Measurements from ENCODE around the gene MDFI.

Gene MDFI

DNA sequence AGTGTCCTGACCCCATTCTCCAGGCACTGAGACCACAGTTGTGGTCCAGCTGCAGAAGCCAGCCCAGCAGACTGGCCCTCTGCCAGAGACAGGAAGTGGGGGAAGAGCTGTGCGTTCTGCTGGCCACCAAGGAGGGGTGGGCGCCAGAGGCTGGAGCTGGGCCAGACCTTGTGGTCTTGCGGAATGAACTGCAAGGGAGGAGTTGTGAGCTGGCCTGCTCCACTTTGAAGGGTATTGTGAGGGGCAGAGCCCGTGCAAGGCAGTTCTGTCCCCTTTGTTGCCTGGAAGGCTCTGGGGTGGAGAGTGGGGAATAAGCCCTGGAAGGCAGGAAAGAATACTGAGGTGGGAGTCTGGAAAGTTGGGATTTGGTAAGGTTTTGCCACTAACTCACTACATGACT lies 3.6 kb upstream of the MDFI start:
- DNase-seq (ENCODE audit: low read depth): no peak

DNA sequence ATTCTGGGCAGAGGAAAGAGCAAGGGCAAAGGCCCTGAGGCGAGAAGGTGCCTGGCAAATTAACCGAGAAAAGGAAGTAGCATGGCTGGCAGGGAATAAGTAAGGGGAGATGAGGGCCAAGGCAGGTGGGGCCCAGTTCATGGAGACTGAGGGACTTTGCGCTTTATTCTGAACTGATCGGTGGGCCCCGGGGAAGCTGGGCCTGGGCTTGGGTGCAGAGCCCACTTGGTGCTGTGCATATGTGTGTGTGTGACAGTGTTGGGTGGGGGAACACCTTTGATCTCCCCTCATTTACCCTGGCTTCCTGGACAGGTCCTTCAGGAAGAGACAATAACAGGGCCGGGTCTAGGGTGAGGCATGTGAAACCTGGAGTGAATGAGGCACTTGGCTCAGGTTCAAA lies 2.9 kb upstream of the MDFI start:
- DNase-seq (ENCODE audit: low read depth): no peak

DNA sequence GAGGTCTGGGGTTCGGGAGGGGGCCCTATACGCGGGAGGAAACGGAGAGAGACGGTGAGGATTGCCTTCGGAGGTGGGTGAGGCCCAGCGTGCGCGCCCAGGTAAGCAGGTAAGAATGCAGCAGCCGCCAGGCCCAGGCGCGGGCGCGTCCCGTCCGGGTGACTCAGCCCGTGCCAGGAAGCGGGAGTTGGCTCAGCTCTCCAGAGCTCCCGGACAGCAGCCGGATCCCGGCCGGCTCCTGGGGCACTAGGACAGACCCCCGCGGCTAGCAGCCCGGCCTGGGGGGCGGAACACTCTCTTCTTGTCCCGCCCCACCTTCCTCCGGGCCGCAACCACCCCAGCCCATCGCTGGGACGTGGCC lies 1.5 kb upstream of the MDFI start:
- DNase-seq (ENCODE audit: low read depth): no peak

DNA sequence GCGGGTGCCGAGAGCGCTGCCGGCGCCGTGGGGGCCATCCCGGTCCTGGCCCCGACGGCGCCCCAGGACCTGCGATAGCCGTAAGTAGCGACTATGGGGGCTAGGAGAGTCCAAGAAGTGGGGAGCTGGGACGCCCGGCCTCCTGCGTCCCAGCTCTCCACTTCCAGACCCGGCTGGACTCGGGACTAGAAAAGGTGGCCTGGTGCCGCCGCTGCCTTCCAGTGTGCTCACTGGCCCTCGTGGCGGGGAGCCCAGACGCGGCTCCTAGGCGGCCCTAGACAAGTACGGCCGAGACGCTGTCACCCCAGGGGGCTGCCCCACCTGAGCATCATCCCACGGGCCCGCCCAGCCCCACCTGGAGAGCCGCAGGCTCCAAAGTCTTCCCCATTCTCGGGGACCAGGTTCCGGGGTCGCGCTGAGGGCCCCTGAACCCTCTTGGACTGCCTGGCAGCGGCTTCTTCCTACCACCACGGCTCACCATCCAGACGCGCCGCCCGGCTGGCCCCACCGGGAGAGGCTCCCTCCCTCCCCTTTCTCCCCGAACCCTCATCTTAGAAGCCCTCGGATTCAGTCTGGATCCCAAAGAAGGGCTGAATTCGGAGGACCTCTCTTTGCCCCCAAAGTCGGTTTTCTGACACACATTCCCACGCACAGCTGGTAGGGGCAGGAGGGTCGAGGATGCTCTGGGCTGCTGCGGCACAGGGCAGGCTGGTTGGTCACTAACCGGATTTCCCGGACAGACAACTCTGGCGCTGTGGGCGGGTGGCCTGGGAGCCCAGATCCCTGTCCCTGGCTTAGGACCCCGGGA lies 870 bp upstream of the MDFI start:
- no peak for DNase-seq (ENCODE audit: low read depth)

DNA sequence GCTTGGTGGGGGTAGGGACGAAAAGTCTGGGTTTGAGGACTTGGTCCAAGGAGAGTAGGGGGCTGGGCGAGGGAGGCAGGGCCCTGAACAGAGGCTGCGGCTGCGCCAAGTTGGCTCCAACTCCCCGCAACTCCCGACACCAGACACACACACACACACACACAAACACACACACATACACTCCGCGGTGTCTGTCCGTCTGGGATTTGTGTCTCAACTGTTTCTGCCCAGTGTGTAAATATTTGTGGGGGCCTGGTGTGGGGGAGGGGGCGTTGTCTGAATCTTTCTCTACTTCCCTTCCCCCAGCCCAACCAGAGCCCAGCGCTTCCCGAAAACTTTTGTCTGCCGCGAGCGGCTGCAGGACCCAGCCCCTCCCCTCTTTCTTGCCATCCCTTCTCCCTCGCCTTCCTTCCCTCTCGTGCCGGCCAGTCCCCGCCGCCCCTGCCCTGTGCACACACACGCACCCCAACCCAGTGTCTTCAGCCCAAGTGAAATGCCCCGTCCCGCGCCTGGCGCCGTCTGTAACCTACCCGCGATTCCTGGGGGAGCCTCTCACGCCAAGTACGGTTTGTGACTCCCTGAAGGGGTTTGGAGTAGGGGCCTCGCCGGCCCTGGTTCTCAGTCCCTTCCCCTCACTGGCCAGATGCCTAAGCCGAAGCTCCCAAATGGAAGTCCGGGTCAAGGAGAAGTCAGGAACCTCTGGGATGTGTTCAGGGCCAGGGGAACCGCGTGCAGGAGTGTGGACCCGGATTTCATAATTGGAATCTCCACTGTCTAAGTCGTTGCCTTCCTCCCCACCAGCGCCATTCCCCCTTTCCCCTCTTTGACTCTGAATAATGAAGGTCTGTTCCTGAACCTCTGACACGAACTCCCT lies 904 bp downstream of the MDFI start:
- no peak for DNase-seq (ENCODE audit: low read depth)

DNA sequence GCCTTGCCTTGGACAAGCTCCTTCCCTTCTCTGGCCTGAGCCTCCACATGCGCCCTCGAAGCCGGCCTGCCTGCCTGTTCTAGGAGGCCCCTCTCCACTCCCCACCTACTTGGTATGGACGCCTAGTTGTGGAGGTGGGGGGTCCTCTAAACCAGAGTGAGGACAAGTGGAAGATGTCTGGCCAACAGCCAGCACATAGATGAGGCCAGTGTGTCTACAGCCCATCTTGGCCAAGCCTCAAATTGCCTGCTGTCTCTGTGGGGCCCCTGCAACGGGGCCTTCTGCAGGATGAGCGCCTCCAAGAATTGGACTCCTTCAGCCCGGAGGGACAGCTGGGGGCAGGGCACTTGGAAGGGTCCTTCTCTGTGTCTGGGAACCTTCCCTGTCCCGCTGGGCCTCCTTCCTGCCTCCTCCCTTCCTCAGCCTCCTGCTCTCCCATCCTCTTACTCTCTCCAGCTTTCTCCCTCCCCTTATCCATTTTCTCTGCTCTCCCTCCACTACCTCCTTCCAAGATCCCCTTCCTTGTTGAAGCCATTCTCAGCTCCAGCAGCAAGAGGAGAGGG lies 1.6 kb downstream of the MDFI start:
- no peak for DNase-seq (ENCODE audit: low read depth)

DNA sequence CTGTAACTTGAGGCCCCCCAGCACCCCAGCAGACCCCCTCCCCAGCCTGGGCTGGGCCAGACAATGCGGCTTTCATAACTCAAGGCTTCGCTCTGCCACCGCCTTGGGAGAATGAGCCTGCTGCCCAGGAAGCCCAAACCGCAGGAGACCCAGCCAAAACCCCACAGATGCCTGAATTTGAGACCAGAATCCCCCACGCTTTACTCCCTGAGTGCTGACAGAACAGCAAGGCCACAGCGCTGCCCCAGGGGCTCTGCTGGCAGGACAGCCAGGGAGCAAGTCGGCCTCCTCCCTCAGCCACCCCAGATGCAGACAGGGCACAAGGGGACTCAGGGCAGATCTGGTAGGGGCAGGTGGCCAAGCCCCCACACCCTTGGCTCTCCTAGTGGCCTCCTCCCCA lies 2.2 kb downstream of the MDFI start:
- no peak for DNase-seq (ENCODE audit: low read depth)

DNA sequence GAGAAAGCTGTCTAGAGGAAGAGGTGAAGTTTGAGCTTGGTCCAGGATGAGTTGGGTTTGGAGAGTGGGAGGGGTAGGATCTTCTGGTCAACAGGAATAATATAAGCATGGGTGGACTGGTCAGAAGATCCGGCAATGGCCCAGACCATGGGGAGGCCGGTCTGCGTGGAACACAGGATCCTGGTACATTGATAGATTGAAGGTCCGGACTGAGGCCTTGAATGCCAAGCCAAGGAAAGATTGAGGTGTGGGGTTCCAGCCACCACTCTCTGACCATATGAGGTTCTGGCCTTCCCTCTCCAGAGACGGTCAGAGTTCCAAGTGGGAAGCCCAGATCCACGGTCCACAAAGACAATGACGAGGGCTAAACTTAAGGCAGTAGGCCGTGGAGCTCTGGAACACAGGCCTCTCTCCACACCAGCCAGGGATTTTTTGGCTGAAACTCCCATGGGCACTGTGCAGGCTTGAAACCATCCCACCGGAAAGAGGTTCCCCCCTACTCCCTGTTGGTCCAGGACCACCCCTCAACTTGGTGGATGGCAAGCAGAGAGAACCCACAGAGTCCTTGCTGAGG lies 3.2 kb downstream of the MDFI start:
- no peak for DNase-seq (ENCODE audit: low read depth)

DNA sequence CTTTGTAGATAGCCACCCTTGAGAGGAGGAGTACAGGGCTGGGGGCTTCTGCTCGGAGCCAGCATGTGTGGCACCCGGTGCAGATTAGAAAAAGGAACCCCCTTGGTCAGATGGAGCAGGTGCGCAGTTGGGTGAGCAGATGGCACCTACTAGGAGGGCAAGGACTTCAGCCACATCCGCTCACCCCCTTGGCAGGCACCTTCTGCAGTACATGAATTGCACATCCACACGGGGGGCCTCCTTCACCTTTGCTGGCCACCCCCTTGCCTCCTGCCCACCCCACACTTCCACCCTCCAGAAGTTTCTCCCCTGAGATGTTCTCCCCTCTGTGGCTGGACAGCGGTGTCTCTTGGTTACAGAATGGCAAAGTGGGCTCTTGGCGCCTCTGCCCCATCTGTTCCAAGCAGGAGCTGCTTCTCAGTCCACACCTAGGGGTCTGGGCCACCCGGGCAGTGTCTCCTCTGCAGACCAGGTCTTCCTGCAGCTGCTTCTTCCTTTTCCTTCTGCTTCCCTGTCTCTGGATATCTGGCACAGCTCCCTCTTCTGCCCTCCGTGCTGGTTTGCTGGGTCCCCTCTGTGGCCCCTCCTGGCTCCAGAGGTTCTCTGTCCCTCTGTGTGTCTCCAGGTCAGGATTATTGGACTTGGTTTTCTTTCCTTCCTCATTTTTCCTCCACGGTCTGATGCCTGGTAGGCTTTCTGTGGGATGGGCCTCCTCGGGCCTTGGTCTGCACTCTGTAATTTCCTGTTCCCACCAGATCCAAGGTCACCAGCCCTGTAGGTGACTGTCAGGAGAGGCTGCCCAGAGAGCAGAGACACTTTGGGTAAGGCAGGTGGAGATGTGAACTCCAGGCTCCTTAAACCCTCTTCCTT lies 4.1 kb downstream of the MDFI start:
- no peak for DNase-seq (ENCODE audit: low read depth)

DNA sequence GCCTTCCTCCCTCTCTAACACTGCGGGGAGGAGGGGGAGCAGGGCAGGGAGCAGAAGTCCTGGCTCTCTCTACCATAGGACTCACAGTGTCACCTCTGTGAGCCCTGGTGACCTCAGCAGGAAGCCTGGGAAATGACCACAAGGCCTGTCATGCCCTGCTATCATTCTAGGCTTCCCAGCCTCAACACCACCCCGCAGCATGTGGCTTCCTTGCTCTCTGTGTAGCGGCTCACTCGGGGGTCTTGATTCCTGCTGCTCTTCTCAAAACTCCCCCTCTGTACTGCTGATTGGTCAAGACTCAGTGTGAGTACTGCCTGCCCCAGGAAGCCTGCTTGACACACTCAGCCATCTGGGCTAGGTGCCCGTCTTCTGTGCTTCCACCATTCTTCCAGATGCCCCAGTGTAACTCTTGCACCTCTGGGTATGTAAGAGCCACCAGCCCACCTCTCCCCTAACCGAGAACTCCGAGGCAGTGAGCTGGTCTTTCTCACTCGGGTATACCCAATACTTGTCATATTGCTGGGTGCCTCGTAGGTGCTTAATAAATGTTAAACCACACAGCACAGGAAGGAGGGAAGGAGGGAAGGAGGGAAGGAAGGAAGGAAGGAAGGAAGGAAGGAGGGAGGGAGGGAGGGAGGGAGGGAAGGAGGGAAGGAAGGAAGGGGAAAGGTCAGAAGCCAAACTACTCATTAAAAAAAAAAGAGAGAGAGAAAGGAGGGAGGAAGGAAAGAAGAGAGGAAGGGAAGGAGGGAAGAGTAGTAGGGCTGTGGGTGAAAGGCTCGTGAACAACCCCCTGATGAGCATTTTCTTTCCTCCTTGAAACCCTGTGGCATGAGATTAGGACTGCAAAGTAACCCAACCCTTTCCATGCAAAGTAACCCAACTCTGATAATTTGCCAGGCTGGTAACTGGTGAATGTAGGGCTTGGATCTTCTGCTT lies 5.0 kb downstream of the MDFI start:
- no peak for DNase-seq (ENCODE audit: low read depth)

DNA sequence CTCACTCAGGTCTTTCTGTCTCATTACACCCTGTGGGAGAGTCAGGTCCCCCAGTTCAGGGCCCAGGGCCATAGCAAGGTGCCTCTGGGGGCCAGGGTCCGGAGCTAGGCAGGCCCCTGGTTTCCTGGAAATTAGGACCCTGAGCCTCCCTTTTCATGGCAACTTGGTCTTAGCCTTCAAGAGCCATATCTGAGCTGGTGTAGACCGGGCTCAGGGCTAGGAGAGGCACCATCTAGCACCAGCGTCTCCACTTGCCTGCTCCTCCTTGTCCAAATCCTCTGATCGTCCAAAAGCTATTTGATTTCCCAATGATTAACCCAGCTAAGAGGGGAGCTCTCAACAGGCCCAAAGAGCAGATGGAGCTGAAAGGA lies 5.6 kb downstream of the MDFI start:
- no peak for DNase-seq (ENCODE audit: low read depth)

DNA sequence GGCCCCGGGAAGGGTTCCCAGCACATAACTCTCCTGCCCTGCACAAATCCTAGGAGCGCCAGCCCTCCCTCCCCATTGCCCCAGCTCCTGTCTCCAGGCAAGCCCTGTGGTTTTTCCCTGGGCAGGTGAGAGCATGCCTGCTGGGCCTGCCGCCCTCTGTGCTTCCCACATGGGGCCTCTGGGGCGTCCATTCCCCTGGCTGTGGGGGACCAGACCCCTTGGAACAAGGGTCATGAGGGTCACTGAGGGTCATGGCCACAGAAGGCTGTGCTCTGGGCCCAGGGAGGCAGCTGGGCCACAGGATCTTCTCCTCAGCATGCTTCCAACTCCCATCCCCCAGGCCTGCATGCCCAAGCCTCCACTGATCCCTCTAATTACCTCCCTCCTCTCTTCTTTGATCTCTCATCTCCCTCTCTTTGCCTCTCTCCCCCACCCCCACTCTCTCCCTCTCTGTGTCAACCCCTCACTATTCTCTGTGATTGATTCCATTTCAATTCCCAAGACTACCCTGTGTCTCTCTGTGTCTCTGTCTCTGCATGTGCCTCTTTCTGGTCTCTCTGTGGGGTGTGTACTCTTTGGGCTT lies 6.1 kb downstream of the MDFI start:
- DNase-seq (ENCODE audit: low read depth): no peak

DNA sequence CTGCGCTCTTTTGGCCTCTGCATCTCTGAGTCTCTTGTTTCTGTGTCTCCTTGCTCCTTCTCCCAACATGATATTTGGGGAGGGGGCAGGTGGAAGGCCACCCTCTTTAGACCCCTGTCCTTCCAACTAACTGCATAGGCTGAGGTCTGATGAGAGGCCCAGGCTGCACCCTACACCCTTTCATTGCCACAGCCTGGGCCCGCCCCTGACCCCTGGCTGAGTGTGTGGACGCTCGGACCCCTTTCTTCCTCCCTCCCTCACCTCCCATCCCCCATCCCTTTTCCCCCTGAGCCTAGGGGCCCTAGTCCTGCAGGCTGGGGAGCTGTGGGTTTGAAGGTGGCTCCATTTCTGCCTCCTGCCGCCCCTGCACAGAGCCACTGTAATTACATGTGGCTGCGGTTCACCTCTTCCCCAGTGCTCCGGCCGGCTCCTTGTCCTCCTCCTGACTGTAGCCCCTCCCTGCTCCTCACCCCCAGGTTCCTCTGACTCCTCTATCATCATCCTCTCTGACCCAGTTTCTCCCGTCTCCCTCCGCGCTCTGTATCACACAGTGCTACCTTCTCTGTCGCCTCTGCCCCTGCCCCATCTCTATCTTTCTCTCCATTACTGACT lies 6.8 kb downstream of the MDFI start:
- no peak for DNase-seq (ENCODE audit: low read depth)

DNA sequence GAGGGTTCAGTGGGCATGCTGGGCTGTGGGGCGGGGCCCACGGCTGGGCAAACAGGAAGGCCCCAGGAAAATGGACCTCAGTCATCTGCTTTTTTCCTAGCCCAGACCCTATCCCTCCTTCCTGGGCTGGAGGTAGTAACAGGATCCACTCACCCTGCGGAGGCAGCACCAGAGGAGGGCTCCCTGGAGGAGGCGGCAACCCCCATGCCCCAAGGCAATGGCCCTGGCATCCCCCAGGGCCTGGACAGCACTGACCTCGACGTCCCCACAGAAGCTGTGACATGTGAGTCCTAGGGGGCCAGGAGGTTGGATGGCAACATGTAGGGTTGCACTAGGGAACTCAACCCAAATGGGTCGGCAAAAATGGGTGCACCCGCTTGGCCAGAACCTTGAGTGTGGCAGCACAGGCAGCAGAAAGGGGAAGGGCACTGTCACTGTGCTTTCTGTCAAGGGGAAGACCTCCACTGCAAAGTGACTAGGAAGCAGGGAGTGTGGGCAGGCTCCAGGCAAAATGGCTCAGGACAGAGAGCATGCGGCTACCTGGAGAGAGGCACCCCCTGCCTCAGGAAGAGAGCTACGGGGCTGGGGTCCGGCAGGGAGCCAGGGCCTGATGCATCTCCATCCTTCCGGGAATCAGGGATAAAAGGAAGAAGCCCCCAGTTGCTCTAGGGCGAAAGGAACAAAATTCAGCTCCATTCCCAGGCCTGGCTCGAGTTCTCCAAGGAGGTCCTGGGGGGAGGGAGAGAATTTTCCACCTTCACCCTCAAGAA lies 7.9 kb downstream of the MDFI start:
- no peak for DNase-seq (ENCODE audit: low read depth)

DNA sequence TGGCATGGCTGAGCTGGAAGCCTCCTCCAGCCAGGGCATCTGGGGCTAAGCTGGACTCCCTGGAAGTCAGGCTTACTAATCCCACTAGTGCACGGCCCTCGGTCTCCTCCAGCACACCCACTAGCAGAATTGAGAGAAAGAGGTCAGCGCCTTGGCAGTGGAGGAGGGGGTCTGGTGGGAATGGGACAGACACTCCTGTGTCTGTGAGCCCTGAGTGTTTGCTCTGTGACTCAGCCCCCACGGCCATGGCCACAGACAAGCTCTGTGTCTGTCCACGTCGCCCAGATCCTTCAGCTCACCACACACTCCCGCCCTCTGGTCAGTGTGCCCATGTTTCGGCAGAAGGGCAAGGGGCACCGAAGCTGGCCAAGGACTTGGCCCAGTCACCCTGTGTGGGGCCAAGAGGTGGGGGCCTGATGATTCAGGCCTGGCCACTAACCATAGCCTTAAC lies 8.8 kb downstream of the MDFI start:
- DNase-seq (ENCODE audit: low read depth): no peak

DNA sequence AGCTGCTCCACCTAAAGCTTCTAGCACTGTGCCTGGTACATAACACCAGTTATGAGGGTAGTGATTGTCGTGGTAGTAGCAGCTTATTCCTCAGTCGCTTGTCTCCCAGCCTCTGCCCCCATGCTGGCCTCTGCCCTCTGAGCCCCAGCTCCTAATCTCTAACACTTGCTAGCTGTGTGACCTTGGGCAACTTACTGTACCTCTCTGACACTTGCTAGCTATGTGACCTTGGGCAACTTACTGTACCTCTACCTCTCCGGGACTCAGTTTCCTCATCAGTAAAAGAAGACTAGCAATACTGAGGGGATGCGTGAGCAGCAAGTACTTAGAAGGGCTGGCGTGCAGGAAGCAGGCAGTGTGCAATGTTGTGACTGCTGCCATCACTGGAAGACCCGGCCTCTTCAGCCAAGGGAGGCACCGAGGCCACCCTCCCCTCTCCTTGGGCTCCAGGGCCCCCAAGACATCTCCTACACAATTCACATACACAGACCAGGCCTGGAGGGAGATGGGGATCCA lies 9.9 kb downstream of the MDFI start:
- no peak for DNase-seq (ENCODE audit: low read depth)

DNA sequence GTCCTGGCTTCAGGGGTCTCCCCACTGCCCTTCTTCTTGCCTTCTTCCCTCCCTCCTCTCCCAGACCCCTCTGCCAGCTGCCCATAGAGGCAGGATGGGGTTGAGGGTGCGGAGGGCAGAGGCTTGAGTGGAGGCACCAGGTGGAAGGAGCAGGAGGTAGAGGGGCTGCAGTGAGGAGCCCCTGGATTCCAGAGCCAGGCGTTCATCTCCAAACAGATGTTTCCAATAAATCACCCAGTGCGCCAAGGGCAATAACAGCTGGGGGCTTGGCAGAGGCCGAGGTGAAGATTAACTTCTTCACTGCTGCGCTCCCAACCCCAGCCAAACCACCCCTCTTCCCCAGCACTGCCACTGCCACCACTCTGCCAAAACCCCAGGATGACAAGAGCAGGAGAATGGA lies 10.7 kb downstream of the MDFI start:
- no peak for DNase-seq (ENCODE audit: low read depth)

DNA sequence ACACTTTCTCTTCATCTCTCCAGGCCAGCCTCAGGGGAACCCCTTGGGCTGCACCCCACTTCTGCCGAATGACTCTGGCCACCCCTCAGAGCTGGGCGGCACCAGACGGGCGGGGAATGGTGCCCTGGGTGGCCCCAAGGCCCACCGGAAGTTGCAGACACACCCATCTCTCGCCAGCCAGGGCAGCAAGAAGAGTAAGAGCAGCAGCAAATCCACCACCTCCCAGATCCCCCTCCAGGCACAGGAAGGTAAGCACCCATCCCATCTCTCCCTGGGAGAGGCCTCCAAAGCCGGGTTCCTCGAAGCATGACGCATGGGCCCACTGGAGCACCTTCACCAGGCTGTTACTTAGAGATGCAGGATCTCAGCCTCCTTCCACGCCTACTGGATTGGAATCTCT lies 11.3 kb downstream of the MDFI start:
- no peak for DNase-seq (ENCODE audit: low read depth)

DNA sequence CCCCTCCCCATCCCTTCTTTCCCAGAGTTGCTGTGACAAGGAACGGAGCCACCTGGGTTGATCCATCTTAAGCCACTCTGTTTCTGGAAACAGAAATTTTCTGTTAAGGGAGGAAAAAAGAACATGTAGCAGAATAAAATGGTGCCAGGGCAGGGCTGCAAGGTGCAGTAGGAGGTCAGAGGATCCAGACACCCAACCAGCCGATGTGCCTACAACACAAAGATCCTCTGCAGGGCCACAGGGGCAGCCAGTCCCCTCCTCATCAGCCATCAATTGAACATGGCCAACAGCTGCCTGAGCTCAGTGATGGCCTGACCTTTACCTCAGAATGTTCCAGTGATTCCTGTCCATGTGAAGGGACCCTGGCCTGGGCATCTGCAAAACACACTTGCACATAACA lies 11.9 kb downstream of the MDFI start:
- no peak for DNase-seq (ENCODE audit: low read depth)

All from activated T-cell treated with anti-CD3 and anti-CD28 coated beads for 24 hours (primary cell).